Measurements from ENCODE around the gene KLF3. TPM values are rescaled to one million over a fixed set of nuclear protein-coding genes. Genes with fewer than 3 reads are reported as not detected.
A peak's percentile ranks its signal among the peaks of the same experiment; 100 is the strongest.

The KLF3 gene
- total RNA-seq, 1 donor from 2014 or later: 1.0 TPM

DNA sequence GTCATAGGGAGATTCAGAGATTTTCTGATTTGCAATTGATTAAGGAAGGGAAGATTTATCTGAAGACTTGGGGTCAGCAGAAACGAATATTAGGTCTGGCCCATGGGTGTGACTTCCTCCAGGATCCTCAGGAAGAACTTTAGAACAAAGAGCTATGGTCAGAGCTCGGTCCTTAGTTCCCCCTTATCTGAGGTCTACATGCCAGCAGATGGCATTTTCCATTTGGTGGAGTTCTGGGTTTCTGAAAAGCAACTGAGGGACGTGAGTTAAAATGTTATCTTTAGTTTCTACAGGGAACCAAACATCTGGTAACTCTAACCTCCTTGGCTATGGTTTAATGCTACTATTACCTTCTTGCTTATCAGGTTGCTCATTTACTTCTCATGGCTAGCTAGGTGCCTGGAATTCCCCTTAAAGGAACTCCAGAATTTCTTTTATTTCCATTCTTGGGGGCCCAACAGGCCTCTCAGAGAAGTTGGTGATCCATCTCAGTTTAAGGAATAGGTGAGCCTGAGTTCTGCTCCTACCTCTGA is 40.7 kb downstream of the KLF3 start:
- peaks cover 3% of the 10 kb centered on the region for H3K4me1 Mint-ChIP-seq

DNA sequence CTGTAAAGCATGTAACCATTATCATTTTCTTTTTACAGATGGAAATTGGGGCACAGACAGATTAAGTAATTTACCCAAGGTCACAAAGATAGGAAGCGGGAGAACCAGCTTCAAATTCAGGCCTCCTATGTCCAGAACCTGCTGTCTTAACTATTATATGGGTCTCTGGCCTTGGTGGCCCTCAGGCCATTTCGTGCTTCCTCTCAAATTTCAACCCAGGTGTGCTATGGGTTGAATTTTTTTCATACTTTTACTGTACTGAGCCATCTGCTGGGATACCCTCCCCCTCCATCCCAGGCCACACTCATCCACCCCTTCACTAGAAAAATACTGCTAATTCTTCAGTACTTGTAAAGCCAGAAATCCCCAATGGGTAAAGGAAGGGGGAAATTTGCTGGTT is 42.3 kb downstream of the KLF3 start:
- peaks cover 3% of the 10 kb centered on the region for H3K4me1 Mint-ChIP-seq
- H3K9me3 Mint-ChIP-seq: no peaks in the 10 kb centered on the region
- H3K27me3 Mint-ChIP-seq: peaks cover 25% of the 10 kb centered on the region
- no peaks in the 10 kb centered on the region for H3K36me3 Mint-ChIP-seq (ENCODE audit: low read depth)
- DNase-seq: no peak
- intact Hi-C loops (cut with micrococcal nuclease): no loop called here
- no peak overlapping the region for H3K27ac Mint-ChIP-seq
- H3K4me3 Mint-ChIP-seq: no peak overlapping the region

More for the DNA sequence above, 40.7 kb downstream of the KLF3 start:
- Mint-ChIP-seq H3K36me3 (ENCODE audit: low read depth) (no peaks in the 10 kb centered on the region), H3K9me3 (no peaks in the 10 kb centered on the region), H3K27ac (no peak overlapping the region), H3K27me3 (peaks cover 16% of the 10 kb centered on the region), H3K4me3 (no peak overlapping the region)
- DNase-seq: no peak
- intact Hi-C loops (cut with micrococcal nuclease): no loop called here

DNA sequence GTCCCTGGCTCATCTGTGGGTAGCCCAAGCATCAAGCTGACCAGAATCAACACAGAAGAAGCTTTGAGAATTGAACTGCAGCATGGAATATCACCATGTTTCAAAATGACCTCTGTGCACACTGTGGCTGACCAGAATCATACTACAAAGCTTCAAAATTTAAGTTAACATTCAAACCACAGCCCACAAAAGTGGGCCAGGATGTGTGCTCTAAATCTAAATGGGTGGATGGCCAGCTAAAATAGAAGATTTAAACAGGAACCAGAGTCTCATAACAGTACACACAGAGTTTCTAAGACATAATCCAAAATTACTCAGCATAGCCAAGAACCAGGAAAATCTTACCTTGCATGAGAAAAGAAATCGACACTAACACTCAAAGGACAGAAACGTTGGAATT is 46.1 kb downstream of the KLF3 start:
- H3K4me1 Mint-ChIP-seq: peaks cover 3% of the 10 kb centered on the region
- intact Hi-C loops (cut with micrococcal nuclease): no loop called here
- H3K27me3 Mint-ChIP-seq: peaks cover 36% of the 10 kb centered on the region
- no peak overlapping the region for H3K27ac Mint-ChIP-seq
- no peaks in the 10 kb centered on the region for H3K36me3 Mint-ChIP-seq (ENCODE audit: low read depth)
- no peak overlapping the region for H3K4me3 Mint-ChIP-seq
- no peak for DNase-seq
- peaks cover 7% of the 10 kb centered on the region for H3K9me3 Mint-ChIP-seq

DNA sequence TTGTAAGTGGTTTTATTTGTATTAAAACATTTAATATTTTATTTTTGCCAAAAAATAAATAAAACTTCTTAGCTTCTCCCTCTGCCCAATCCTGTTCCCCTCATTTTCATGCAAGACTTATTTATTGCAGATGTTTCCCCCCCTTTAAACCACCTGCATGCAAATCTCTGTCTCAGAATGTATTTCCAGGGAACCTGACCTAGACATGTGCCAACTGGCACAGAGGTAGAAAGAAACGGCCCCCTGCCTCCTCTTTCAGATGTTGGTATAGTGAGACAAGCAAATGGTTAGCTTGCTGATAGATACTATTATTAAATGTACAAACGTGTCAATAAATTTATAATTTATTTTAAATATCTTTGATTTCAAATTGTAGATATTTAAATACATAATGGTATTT is 47.1 kb downstream of the KLF3 start:
- no peaks in the 10 kb centered on the region for H3K36me3 Mint-ChIP-seq (ENCODE audit: low read depth)
- intact Hi-C loops (cut with micrococcal nuclease): no loop called here
- H3K27ac Mint-ChIP-seq: no peak overlapping the region
- peaks cover 3% of the 10 kb centered on the region for H3K4me1 Mint-ChIP-seq
- DNase-seq: no peak
- H3K9me3 Mint-ChIP-seq: peaks cover 7% of the 10 kb centered on the region
- H3K4me3 Mint-ChIP-seq: no peak overlapping the region
- H3K27me3 Mint-ChIP-seq: peaks cover 35% of the 10 kb centered on the region

DNA sequence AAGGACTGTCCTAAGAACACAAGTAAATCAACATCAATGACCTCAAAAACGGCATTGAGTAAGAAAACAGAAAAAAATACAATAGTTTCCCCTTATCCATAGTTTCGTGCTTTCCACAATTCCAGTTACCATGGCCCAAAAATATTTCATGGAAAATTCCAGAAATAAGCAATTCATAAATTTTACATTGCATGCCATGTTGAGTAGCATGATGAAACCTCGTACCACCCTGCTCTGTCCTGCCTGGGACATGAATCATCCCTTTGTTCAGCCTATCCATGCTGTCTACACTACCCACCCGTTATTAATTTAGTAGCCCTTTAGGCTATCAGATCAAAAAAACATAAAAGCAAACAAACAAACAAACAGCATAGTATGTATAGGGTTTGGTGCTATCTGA is 51.1 kb downstream of the KLF3 start:
- DNase-seq: no peak
- intact Hi-C loops (cut with micrococcal nuclease): no loop called here
- no peak overlapping the region for H3K27ac Mint-ChIP-seq
- H3K4me1 Mint-ChIP-seq: peaks cover 2% of the 10 kb centered on the region
- H3K27me3 Mint-ChIP-seq: peaks cover 29% of the 10 kb centered on the region
- peaks cover 7% of the 10 kb centered on the region for H3K9me3 Mint-ChIP-seq
- no peak overlapping the region for H3K4me3 Mint-ChIP-seq
- H3K36me3 Mint-ChIP-seq (ENCODE audit: low read depth): no peaks in the 10 kb centered on the region

DNA sequence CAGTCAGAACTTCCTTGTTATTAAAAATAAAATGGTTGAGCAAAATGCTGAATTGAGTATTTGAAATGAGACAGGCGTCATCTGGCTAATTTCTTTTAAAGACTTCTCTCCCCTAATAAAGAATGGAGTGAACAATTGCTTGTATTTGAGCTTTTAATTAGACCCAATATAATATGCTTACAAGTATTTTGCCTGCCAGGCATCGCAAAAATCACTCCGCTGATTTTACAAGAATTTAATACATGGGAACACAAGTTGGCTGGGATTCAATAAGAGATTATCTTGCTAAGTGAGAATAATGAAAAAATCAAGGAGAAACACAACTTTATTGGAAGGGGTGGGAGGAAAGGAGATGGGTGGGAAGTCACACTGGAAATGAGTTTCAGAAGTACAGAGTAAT is 52.3 kb downstream of the KLF3 start:
- DNase-seq: no peak
- no peak overlapping the region for H3K27ac Mint-ChIP-seq
- H3K9me3 Mint-ChIP-seq: peaks cover 7% of the 10 kb centered on the region
- H3K4me1 Mint-ChIP-seq: peaks cover 2% of the 10 kb centered on the region
- H3K27me3 Mint-ChIP-seq: peaks cover 22% of the 10 kb centered on the region
- H3K4me3 Mint-ChIP-seq: no peak overlapping the region
- intact Hi-C loops (cut with micrococcal nuclease): no loop called here
- no peaks in the 10 kb centered on the region for H3K36me3 Mint-ChIP-seq (ENCODE audit: low read depth)

DNA sequence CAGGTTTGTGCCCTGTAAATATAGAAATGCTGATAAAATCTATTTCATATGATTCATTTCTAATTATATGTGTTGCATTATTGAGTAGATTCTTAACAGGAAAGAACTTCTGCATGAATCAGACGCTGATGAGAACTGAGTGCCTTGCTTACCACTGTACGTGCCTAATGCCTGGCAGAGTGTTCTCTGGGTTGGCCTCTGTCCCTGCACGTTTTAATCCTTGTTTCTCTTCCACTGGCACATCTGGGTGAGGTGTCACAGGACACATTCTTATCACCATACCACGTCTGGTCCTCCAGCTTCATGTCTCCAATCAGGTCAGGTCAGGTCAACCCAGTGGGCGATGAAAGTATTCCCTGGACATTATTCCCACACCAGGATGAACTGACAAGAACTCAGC is 53.6 kb downstream of the KLF3 start:
- Mint-ChIP-seq H3K36me3 (ENCODE audit: low read depth) (no peaks in the 10 kb centered on the region), H3K9me3 (peaks cover 4% of the 10 kb centered on the region), H3K4me3 (no peak overlapping the region), H3K4me1 (peaks cover 2% of the 10 kb centered on the region), H3K27ac (no peak overlapping the region), H3K27me3 (peaks cover 17% of the 10 kb centered on the region)
- DNase-seq: no peak
- intact Hi-C loops (cut with micrococcal nuclease): no loop called here

DNA sequence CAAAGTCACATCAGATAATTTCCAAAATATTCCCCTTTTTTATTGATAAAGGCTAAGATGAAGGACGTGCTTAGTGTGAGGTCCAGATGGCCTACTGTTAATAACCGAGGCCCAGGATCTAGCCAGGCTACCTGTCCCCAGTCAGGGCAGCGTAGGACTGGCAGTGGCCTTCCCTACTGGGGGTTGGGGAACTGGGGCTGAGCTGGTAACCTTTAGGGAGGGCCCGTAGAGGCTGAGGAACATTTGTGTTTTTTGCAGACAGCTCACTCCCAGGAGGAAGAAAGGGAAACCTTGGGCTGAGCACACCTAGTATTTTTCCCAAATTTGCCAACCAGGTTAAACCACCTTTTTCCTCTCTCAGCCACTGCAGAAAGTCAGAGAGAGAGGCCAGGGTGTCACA is 59.1 kb downstream of the KLF3 start:
- H3K9me3 Mint-ChIP-seq: no peaks in the 10 kb centered on the region
- intact Hi-C loops (cut with micrococcal nuclease): no loop called here
- H3K27me3 Mint-ChIP-seq: peaks cover 13% of the 10 kb centered on the region
- no peaks in the 10 kb centered on the region for H3K36me3 Mint-ChIP-seq (ENCODE audit: low read depth)
- H3K27ac Mint-ChIP-seq: no peak overlapping the region
- DNase-seq: no peak
- H3K4me1 Mint-ChIP-seq: peaks cover 10% of the 10 kb centered on the region
- no peak overlapping the region for H3K4me3 Mint-ChIP-seq

DNA sequence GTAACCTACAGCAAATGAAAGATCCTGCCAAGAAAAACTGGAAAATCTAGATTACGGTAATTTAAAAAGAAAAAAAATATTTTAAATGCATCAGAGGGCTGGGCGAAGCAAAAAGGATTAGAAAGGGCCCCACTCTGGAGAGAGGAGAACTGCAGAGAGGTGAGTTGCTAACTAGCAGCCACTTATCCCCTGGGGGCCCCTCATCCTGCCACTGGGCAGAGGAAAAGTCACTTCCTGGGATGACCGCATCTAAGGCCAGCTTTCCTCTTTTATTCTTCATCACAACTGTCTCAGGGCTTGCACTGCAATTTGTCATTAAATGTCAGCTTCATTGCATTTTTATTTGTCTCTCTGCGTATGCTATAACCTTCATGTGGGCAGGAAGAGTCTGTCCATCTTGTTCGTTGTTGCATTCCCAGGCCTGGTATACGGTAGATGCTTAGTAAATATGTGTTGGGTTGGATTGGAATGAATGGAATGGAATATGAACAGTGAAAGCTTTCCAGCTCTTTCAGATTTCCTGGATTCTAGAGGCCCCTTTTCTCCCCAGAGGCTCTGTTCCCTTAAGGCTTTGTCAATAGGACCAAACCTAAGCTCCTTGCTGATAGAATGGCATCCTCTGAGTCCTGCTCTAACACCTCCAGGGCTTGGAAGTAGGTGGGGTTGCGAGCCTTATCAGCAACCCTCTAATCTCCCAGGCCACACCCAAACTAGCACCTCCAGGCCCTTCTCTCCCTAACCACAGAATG is 59.9 kb downstream of the KLF3 start:
- peaks cover 10% of the 10 kb centered on the region for H3K4me1 Mint-ChIP-seq
- H3K36me3 Mint-ChIP-seq (ENCODE audit: low read depth): no peaks in the 10 kb centered on the region
- H3K27me3 Mint-ChIP-seq: peaks cover 14% of the 10 kb centered on the region
- no peaks in the 10 kb centered on the region for H3K9me3 Mint-ChIP-seq
- no peak overlapping the region for H3K4me3 Mint-ChIP-seq
- no peak overlapping the region for H3K27ac Mint-ChIP-seq
- no peak for DNase-seq
- intact Hi-C loops (cut with micrococcal nuclease): no loop called here

DNA sequence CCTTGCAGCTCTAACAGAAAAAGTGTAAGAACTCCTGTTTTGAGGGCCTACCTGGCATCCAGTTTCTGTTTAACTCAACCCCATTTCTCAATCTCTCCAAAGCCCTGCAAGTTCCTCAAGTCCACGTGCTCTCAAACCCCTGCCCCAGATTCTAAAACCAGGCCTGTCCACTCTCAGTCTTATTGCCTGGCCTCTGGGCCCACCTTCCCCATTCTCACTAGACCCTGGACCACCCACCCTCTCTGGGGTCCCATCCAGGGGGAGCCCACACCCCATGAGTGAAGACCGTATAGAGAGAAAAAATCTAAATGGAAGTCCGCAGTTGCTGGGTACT is 60.4 kb downstream of the KLF3 start:
- Mint-ChIP-seq H3K4me3 (no peak overlapping the region), H3K27ac (no peak overlapping the region), H3K27me3 (peaks cover 15% of the 10 kb centered on the region), H3K9me3 (no peaks in the 10 kb centered on the region), H3K4me1 (peaks cover 10% of the 10 kb centered on the region), H3K36me3 (ENCODE audit: low read depth) (no peaks in the 10 kb centered on the region)
- intact Hi-C loops (cut with micrococcal nuclease): no loop called here
- DNase-seq: no peak

DNA sequence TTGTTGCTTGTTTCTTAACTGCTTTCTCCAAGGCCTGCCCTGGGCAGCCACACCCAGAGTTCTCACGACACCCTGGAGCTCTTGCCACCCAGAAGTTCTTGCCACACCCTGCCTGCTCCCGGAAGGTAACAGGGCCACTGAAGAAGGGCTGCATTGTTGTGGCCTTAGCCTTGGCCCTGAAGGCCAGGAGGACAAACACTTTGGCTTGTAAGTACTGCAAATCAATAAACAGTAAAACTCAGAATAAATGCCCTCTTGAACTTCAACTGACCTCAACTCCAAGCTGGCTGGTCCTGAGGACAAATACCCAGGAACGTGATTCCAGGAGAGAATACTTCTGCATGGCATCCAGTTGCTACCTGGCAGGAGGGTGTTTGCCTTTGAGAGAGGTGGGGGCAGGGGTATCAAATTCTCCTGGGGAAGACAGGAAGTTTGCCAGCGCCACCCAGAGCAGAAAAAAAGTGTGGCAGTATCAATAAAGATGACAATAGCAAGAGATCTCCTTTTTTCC is 64.7 kb downstream of the KLF3 start:
- H3K27me3 Mint-ChIP-seq: peaks cover 10% of the 10 kb centered on the region
- H3K9me3 Mint-ChIP-seq: peaks cover 10% of the 10 kb centered on the region
- H3K27ac Mint-ChIP-seq: no peak overlapping the region
- intact Hi-C loops (cut with micrococcal nuclease): no loop called here
- no peak for DNase-seq
- H3K4me1 Mint-ChIP-seq: peaks cover 17% of the 10 kb centered on the region
- H3K4me3 Mint-ChIP-seq: no peak overlapping the region
- H3K36me3 Mint-ChIP-seq (ENCODE audit: low read depth): no peaks in the 10 kb centered on the region

DNA sequence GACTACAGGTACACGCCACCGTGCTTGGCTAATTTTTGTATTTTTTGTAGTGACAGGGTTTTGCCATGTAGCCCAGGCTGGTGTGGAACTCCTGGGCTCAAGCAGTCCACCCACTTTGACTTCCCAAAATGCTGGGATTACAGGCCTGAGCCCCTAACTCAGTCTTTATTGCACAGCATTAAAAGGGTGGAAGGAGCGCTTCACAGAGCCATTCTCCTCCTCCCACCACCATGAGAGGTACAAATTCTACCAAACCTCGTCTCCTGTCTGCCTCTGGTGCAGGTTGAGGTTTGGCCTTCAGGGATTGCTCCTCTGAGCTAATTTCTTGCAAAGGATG is 66.5 kb downstream of the KLF3 start:
- Mint-ChIP-seq H3K36me3 (ENCODE audit: low read depth) (peaks cover 3% of the 10 kb centered on the region), H3K4me1 (peaks cover 9% of the 10 kb centered on the region)

DNA sequence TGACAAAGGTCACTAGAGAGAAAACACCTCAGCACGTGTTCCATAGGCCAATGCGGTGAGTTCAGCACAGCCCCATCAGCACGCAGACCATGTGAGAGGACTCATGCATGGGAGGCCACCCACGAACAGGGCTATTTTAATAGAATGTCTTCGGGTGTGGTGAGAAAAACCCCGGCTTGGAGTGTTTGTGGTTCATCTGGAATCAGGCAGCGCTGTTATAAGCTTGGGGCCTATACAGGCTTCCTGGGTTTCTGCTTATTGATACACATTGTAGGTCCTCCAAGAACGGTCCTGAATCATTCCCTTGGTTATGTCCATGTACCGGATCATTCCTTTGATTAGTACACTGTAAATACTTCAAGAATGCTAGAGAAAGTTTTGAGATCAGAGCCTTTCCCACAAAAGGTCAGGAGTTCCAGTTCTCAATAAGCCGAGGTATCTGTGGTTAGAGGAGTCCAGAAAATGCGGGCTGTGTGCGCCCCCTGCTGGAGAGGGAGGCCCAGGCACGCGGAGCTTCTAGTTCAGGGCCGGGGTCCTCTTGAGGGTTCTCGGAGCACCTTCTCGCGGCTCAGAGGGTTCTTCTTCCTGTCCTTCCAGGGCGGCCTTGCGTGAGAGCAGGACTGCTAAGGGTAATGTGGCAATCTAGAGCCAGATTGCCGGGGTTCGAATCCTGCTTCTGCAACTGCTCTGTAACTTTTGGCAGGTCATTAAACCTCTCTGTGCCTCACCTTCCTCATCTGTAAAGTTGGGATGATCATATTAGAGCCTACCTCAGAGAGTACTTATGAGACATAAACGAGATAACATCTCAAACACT is 67.0 kb downstream of the KLF3 start:
- Mint-ChIP-seq H3K27me3 (peaks cover 17% of the 10 kb centered on the region), H3K9me3 (peaks cover 21% of the 10 kb centered on the region), H3K4me3 (no peak overlapping the region), H3K27ac (no peak overlapping the region), H3K36me3 (ENCODE audit: low read depth) (peaks cover 3% of the 10 kb centered on the region), H3K4me1 (peaks cover 9% of the 10 kb centered on the region)
- peak; percentile 94 for DNase-seq
- intact Hi-C loops (cut with micrococcal nuclease): loop anchor here (1.0 to 10.0 kb wide), 6 partner anchors 56 to 926 kb away; no protein-coding TSS in a partner anchor

More for the DNA sequence above, 66.5 kb downstream of the KLF3 start:
- H3K27ac Mint-ChIP-seq: no peak overlapping the region
- peaks cover 16% of the 10 kb centered on the region for H3K27me3 Mint-ChIP-seq
- H3K9me3 Mint-ChIP-seq: peaks cover 21% of the 10 kb centered on the region
- no peak overlapping the region for H3K4me3 Mint-ChIP-seq
- intact Hi-C loops (cut with micrococcal nuclease): loop anchor here (2.0 to 10.0 kb wide), 4 partner anchors 56 to 926 kb away; no protein-coding TSS in a partner anchor
- DNase-seq: no peak

DNA sequence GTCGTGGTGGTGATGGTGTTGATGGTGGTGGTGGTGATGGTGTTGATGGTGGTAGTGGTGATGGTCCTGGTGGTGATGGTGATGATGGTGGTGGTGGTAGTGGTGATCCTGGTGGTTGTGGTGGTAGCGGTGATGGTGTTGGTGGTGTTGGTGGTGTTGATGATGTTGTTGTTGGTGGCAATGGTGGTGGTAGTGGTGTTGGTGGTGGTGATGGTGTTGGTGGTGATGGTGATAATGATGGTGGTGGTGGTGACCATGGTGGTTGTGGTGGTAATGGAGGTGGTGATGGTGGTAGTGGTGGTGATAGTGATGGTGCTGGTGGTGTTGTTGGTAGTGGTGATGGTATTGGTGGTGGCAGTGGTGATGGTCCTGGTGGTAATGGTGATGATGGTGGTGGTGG is 69.7 kb downstream of the KLF3 start:
- H3K4me1 Mint-ChIP-seq: peaks cover 9% of the 10 kb centered on the region
- DNase-seq: no peak
- intact Hi-C loops (cut with micrococcal nuclease): loop anchor here (10.0 kb wide), 1 partner anchor 929 kb away; no protein-coding TSS in a partner anchor
- H3K27me3 Mint-ChIP-seq: peaks cover 17% of the 10 kb centered on the region
- H3K4me3 Mint-ChIP-seq: no peak overlapping the region
- H3K27ac Mint-ChIP-seq: peak overlapping the region; percentile 11
- peaks cover 21% of the 10 kb centered on the region for H3K9me3 Mint-ChIP-seq
- H3K36me3 Mint-ChIP-seq (ENCODE audit: low read depth): peaks cover 3% of the 10 kb centered on the region
